Cardiac septum (tissue), 1 donor: ENCODE measurements around the gene ANP32B. TPM values are rescaled to one million over a fixed set of nuclear protein-coding genes. Genes with fewer than 3 reads are reported as not detected.
"Not testable (repeated sequence)": the region's sequence is repeated elsewhere in the genome, so short reads cannot be mapped to it uniquely, and the experiment has no call there.

ENCODE experiments used
- DNase-seq: peaks from one replicate; pipeline ENCODE4 v3.0.0-alpha.2; 2020; ENCODE audit warnings: low spot score
- intact Hi-C: fragments of 100-400 bp; cut with DNase I; formaldehyde crosslinking; loops from one replicate; pipeline ENCODE4 v1.14.0; 2022
- total RNA-seq: library from RNA; stranded (reverse); fragmentation: NEBNext Ultra II Directional; extraction: Animal tissue kit (Norgen Biotek cat#: 25700); gene quantifications from one replicate; pipeline ENCODE4 v1.2.1, GENCODE V29; 2021
- donor health status: DM: no; HTN: no; CAD: no.

ANP32B gene
- total RNA-seq, 1 donor from 2014 or later: 69.0 TPM

DNA sequence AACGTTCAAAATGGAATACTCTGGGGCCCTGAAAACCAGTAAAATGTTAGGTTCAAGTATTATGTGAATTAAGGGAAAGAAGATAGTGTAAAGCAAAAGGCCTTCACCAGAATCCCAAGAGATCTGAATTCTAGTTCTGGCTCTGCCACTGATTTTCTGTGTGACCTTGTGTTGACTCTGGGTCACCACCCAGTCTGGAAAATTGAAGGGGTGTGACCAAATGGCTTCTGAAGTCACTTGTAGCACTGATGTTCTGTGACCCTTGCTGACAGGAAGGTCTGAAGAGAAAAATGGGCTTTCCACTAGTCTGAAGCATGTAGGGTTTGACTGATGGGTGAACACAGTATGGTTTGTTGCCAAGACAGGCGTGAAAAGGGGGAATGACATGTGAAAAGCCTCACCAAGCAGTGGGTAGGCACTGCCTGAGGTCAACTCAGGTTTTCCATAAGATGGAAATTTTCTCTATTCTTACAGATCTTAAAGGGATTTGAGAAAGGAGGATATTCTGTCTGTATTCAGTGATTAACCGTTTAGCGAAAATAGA lies 33.1 kb downstream of the ANP32B start:
- intact Hi-C loops: no loop called here
- DNase-seq: no peak

DNA sequence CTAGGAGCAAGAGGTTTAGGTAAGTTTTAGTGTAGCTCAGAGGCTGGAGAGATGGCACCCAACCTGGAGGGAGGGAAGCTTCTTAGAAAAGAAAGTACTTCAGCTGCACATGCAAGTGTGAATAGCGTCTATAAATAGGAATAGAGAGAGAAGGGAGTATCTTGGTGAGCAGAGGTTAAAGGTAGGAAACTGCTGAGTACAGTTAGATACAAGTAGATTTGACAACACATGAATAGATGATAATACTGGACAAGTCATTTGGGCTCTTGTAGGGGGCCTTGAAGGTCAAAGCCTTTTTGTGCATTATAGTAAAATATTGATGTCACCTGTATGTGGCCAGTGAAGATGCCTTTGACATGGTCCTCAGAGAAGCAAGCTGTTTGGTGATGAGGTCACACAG lies 34.2 kb downstream of the ANP32B start:
- no peak for DNase-seq
- intact Hi-C loops: no loop called here

DNA sequence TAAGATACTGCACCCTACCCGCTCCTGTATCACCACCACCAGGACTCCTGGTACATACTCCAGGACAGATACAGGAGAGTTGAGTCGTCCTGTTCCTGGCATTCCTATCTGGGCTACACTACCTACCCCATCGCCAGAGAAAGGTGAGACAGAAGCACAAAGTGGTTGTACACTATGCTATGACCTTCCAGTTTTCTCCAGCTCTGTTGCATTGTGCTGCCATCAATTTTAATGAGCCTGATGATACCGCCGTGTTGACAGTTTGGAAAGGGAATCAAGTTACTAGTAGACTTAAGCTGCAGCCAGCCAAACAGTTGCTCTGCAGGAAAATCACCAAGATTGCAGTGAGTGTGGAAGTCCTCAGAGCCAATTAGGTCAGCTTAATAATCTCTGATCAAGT lies 35.2 kb downstream of the ANP32B start:
- intact Hi-C loops: no loop called here
- DNase-seq: no peak

GRCh38 chr9:98019098-98019497 lies 36.0 kb downstream of the ANP32B start:
- intact Hi-C loops: no loop called here
- no peak for DNase-seq

DNA sequence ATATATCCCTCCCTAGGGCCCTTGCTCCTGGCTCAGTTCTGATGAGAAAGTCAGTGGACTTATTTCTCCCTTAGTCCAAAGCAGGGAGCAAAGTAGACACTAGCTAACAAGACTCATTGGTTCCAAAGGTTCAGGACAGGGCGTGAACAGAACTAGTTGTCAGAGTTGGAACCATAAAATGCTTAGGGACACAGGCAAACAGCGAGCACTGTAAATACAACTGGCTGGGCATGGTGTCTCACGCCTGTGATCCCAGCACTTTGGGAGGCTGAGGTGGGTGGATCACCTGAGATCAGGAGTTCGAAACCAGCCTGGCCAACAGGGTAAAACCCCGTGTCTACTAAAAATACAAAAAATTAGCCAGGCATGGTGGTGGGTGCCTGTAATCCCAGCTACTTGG lies 36.7 kb downstream of the ANP32B start:
- intact Hi-C loops: loop anchor here (5.0 kb wide), 1 partner anchor 38 kb away; the partner anchor contains the start of gene ANP32B
- DNase-seq: not testable (repeated sequence)

DNA sequence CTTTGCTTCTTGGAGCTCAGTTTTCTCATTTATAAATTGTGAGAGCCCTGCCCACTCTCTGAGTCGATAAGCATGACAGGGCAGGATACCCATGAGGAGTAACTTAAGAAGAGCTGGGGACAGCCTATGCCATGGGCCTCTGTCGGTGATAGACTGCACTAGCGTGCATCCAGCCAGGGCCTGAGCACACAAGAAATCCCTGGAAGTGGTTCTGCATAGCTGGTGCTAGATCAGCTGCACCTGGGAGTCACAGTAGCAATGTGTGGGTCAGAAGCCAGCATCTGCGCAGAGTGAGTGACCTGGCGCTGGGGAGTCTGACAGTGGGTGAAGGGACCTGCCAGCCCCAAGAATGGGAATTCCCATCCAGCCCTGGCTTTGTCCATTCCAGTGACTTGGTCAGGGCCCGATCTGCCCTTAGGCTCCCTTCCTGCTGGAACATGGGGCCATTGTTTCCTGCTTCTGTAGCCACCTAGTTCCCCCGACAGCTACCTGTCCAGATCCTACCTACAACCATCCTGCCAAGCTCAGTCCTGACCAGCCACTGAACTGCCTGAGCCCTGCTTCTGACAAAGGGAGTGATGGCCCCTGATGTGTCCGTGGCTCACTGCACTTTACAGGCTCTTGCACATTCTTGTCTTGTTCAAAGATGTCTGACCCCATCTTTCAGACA lies 37.5 kb downstream of the ANP32B start:
- intact Hi-C loops: loop anchor here (5.0 kb wide), 1 partner anchor 38 kb away; the partner anchor contains the start of gene ANP32B
- DNase-seq: no peak

DNA sequence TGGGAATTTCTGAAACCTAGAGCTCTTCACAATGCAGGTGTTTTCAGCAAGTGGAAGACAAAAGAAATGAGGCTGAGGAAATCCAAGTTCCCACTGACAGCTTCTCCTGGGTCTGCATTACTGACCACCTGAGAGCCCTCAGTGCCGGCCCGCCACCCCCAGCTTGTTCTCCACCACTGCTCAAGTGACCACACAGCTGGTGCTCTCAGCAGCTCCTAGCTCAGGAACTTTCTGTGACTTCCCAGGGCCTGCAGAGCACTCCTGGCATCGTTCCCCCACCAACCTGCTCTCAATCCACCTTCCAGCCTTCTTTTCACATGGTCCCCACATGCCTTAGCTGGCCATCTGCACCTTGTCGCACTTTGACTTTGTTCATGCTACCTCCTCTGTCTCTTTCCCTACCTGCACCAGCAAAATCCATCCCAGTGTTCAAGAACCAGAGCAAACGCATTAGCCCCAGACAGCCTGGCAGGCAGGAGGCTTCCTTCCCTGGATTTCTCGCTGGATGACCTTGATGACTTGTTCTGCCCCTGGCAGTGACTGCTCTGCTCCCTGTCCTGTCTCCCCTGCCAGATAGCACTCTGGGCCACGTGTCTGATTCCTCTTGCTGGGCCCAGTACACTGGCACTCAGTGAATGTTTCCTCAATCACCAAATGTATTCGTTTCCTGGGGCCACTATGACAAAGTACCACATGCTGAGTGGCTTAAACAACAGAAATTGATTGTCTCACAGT lies 38.3 kb downstream of the ANP32B start:
- peak; percentile 84 for DNase-seq
- intact Hi-C loops: loop anchor here (5.0 kb wide), 1 partner anchor 39 kb away; the partner anchor contains the start of gene ANP32B

- intact Hi-C loops: loop anchor here (5.0 kb wide), 1 partner anchor 40 kb away; the partner anchor contains the start of gene ANP32B
- no peak for DNase-seq
Observed at GRCh38 chr9:98022447-98022846, 39.3 kb downstream of the ANP32B start.

GRCh38 chr9:98024702-98025101 lies 41.6 kb downstream of the ANP32B start:
- no peak for DNase-seq
- intact Hi-C loops: loop anchor here (5.0 kb wide), 1 partner anchor 42 kb away; the partner anchor contains the start of gene ANP32B

GRCh38 chr9:98031169-98031568 lies 48.0 kb downstream of the ANP32B start:
- intact Hi-C loops: no loop called here

DNA sequence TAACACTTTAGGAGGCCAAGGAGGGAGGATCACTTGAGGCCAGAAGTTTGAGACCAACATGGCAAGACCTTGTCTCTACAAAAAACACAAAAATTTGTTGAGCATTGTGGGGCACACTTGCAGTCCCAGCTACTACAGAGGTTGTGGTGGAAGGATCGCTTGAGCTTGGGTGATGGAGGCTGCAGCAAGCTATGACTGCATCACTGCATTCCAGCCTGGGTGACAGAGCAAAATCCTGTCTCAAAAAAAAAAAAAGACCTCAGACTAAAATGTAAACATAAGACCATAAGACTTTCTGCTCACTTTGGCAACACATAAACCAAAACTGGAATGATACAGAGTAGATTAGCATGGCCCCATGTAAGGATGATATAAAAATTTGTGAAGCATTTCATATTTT lies 48.8 kb downstream of the ANP32B start:
- no peak for DNase-seq
- intact Hi-C loops: no loop called here

More at GRCh38 chr9:98031169-98031568, 48.0 kb downstream of the ANP32B start:
- DNase-seq: no peak

- intact Hi-C loops: loop anchor here (2.0 to 5.0 kb wide), 2 partner anchors 53 to 112 kb away; partner anchors contain the start of genes ANP32B and TRMO
- peak; percentile 87 for DNase-seq
Observed at GRCh38 chr9:98034593-98035546, 51.7 kb downstream of the ANP32B start.

DNA sequence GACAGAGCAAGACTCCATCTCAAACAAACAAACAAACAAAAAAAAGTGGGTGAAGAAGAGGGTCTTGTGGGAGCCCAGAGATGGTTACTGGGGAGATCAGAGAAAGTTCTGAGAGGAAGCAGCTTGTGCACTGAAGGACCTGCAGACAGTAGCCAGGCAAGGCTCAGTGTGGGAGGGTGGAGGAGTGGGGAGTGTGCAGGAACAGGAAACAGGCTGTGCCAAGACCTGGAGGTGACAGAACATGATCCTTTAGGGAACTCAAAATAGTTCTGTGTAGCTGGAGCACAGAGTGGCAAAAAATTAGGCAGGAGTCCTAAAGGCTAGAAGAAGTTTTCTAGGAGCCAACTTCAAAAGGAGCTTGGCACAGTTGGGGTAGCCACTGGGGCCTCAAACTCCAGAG lies 54.2 kb downstream of the ANP32B start:
- intact Hi-C loops: loop anchor here (5.0 kb wide), 1 partner anchor 55 kb away; the partner anchor contains the start of gene ANP32B
- peak; percentile 74 for DNase-seq

DNA sequence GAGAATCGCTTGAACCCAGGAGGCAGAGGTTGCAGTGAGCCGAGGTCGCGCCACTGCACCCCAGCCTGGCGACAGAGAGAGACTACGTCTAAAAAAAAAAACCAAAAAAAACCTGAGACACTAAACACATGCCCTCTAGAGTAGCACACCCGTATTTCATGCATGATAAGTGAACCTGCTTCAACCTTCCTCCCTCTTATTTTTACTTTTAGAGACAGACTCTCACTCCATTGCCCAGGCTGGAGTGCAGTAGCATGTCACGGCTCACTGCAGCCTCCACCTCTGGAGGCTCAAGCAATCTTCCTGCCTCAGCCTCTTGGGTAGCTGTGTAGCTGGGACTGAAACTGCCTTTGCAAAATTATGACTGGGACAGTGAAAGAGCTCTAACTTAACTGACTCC lies 55.8 kb downstream of the ANP32B start:
- intact Hi-C loops: loop anchor here (5.0 kb wide), 1 partner anchor 57 kb away; the partner anchor contains the start of gene ANP32B
- peak; percentile 26 for DNase-seq

DNA sequence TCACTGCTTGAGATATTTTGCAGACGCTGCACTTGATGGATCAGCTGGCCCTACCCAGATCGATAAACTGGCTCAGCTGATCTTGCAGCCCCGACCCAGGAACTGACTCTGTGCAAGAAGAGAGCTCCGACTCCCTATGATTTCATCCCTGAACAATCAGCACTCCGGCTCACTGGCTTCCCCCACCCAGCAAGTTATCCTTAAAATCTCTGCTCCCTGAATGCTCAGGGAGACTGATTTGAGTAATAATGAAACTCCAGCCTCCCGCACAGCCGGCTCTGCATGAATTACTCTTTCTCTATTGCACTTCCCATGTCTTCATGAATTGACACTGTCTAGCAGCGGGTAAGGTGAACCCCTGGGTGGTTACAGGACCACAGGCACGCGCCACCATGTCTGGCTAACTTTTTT lies 56.5 kb downstream of the ANP32B start:
- peak; percentile 49 for DNase-seq

DNA sequence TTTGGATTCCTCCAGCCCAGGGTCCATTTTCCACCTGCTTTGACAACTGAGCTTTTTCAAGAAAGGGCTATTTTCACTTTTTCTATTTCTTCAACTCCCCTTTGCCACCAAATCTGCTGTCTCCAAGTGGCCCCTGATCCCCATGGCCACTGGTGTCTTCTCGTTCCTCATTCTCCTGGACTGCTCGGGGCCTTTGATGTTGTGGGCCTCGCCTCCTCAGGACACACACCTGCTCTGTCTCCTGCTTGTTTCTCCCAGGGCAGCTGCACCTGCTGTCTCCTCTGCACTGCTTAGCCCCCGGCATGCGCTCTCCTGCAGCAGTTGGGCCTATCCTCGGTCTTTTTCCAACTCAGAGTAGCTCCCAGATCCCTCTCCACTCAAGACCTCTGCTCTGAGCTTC lies 57.1 kb downstream of the ANP32B start:
- no peak for DNase-seq
- intact Hi-C loops: no loop called here

More for the DNA sequence above, 56.5 kb downstream of the ANP32B start:
- intact Hi-C loops: loop anchor here (5.0 kb wide), 1 partner anchor 57 kb away; the partner anchor contains the start of gene ANP32B

GRCh38 chr9:98043915-98044314 lies 60.8 kb downstream of the ANP32B start:
- intact Hi-C loops: no loop called here
- DNase-seq: no peak

GRCh38 chr9:98045234-98046179 lies 62.4 kb downstream of the ANP32B start:
- intact Hi-C loops: no loop called here
- DNase-seq: no peak
